CD4-positive, alpha-beta T cell treated with Interleukin-15 for 4 hours (primary cell): ENCODE measurements around the gene MAP6.
A peak's percentile ranks its signal among the peaks of the same experiment; 100 is the strongest.

Source experiments
- DNase-seq: peaks from one replicate; pipeline ENCODE4 v3.0.0-alpha.2; 2020; ENCODE audit warnings: low spot score

Gene MAP6

DNA sequence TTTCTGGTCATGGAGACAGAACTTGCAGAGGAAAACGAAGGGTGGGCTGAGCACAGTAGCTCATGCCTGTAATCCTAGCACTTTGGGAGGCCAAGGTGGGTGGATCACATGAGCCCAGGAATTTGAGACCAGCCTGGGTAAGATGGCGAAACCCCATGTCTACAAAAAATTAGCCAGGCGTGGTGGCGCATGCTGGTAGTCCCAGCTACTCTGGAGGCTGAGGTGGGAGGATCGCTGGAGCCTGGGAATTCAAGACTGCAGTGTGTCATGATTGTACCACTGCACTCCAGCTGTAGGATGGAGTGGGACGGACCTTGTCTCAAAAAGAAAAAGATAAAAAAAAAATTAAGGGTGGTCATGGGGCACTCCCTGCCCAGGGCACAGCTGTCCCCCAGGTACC, 100.9 kb downstream of the MAP6 start:
- DNase-seq = no peak

DNA sequence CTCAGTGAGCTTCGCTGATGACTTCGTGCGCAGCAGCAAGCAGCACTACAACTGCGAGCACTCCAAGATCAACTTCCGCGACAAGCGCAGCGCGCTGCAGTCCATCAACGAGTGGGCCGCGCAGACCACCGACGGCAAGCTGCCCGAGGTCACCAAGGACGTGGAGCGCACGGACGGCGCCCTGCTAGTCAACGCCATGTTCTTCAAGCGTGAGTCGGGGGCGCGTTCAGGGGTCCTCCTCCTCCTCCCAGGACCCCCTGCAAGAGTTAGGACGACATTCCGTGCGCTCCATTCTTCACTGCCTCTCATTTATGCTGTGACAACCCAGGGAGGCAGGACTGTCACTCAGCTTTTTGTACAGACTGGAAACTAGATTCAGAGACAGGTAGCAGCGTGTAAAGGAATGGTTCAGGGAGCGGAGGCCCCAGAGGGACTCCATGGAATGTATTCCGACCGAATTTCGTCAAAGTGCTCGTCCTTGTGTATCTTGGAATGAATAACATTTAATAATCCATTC, 102.0 kb downstream of the MAP6 start:
- no peak for DNase-seq

GRCh38 chr11:75565916-75566762, 102.7 kb downstream of the MAP6 start:
- no peak for DNase-seq

GRCh38 chr11:75565221-75565814, 103.5 kb downstream of the MAP6 start:
- DNase-seq = no peak

- no peak for DNase-seq
Measured at GRCh38 chr11:75563978-75564552, 104.8 kb downstream of the MAP6 start.

DNA sequence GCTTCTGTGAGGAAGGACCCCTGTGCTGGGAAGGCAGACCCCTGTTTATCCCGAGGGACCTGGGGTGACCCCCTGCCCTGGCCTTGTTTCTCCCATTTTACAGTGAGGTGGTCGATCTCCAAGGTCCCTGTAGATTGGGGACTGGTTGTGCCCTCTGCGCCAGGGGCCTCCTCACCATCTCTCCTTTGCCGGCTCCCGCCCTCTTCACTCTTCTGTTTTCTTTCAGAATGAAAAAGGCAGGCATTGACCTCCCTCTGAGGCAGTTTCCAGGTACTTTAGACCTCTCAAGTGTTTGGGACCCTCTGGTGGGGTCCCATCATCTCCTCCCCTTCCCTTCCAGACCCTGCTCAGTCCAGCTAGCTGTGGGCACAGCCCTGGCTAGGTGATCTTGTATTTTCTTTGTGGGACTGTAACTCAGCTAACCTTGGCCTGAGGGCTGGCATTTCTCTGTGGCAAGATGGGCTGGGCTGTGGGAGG, 105.3 kb downstream of the MAP6 start:
- DNase-seq = no peak

DNA sequence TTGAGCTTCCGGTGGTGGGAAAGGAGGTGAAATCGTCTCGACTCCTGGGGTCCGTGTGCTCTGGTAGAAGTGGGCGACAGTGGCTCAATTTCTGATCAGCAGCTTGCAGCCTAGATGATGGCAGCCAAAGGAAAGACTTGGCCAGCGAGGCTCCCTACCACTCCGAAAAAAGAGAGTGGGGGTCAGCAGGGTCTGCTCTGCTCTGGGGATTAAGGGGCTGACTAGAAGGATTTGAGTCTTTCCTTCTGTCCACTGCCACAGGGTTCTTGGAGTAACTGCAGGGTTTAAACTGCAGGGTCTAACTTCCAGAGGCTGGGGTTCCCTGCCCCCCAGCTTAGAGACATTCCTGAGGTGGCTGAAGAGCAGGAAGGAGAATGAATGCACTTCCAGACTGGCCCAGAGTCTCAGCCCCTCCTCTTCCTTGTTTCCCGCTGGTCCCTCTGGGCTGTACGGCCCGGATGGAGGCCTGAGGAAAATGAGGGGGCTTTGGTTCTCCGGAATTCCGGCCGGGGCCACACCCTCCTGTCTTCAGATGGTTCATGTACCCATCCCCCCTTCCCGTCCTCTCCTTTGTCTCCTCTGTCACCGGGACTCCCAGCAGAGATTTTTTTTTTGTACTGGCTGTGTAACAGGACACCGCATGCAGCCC, 105.9 kb downstream of the MAP6 start:
- DNase-seq = no peak

DNA sequence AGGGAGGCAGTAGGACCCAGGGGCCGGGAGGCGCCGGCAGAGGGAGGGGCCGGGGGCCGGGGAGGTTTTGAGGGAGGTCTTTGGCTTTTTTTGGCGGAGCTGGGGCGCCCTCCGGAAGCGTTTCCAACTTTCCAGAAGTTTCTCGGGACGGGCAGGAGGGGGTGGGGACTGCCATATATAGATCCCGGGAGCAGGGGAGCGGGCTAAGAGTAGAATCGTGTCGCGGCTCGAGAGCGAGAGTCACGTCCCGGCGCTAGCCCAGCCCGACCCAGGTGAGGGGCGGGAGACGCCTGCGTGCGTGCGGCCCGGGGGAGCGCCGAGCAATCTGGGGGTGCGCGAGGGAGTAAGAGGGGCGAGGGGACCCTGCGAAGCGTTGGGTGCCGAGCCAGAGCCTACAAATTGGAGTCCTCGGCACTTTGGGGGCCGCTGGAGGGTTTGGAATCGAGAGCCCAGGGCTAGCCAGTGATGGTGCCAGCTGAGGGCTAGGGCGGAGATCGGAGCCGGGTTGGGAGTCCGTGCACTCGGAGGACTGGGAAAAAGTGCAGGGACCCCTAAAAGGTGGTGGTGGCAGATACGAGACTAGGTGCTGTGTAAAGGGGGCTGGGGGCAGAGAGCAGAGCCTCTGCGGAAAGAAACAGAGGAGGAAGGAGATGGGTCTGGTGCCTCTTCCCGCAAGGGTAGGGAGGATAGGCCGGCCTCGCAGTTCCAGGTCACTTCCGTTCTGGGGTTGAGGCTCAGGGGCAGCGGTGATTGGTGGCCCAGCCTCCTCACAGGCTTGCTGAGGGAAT, 106.6 kb downstream of the MAP6 start, which contains the start of gene SERPINH1:
SERPINH1 (plus strand) TSS at position 206 of the 788 bp plus-strand sequence. CDS start 4,097 bp downstream, outside the sequence.
- DNase-seq = peak; percentile 59

GRCh38 chr11:75561426-75562047, 107.3 kb downstream of the MAP6 start:
- DNase-seq = no peak

- DNase-seq = no peak
Measured at GRCh38 chr11:75560644-75561043, 108.2 kb downstream of the MAP6 start.

GRCh38 chr11:75558939-75559843, 109.6 kb downstream of the MAP6 start:
- no peak for DNase-seq

DNA sequence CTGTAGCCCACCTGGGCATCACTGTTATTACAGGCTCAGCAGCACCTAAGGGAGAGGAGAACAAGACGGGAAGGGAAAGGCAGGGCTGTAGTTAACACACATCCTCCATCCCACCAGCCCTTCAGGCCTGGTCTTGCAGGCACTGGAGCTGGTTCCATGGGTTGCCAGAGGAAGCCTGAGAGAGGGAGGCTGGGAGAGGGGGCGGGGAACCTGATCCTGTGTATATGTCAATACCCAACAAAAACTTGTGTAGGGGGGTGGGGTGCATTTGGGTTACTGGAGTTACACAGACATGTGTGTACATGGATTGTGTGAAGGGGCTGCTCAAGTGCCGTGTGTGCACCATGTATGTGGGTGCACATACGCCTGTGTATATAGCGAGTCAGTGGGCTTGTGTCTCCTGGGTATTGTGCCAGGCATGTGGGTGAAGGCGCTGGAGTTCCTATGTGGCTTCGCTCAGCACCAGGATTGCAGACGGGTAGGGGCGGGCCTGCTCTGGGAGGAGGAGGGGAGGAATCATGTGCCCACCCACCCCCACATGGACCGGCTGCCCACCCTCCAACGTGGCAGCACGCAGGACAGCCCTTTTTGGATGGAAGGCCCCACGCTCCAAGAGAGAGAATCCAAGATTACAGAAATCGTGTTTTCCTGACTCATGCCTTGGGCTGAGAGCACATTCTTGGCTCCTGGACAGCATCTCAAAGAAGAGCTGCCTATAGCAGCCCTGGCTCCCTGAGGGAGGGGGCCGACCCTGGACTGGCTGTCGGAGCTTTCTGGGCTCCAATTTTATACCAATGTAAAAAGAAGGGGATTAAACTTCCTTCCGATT, 111.0 kb downstream of the MAP6 start:
- no peak for DNase-seq

- no peak for DNase-seq
Measured at GRCh38 chr11:75556275-75556674, 112.6 kb downstream of the MAP6 start.

DNA sequence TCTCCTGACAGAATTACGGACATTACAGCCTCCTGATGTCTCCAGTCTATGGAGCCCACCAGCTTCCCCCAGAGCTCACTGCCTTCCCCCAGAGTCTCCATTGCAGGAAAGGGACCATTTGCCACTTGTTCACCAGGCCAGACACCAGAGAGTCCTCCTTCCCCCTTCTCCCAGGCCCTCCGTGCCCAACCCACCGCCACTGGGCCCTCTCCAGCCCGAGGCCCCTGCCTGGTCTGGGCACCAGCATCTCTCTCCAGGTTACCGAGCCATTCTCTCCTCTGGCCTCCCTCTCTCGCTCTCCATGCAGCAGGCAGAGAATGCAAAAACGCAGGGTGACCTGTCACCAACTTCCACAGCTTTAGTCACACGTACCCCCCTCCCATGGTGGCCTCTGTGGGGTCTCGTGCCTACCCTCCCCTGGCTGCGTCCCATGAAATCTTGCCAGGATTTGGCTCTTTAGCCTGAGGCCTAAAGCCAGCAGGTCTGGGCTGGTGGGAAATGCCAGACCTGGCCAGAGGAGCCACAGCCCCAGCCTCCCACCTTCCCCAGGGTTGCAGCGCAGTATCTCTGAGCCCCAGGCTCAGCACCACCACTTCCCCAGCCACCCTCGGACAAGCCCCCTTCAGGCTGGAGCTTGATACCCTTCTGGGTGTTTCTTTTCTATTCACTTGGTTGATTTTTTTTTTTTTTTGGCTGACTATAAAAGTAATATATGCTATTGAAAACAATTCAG, 113.6 kb downstream of the MAP6 start:
- no peak for DNase-seq

GRCh38 chr11:75554258-75555022, 114.4 kb downstream of the MAP6 start:
- no peak for DNase-seq

GRCh38 chr11:75553889-75554257, 115.0 kb downstream of the MAP6 start:
- DNase-seq = no peak

DNA sequence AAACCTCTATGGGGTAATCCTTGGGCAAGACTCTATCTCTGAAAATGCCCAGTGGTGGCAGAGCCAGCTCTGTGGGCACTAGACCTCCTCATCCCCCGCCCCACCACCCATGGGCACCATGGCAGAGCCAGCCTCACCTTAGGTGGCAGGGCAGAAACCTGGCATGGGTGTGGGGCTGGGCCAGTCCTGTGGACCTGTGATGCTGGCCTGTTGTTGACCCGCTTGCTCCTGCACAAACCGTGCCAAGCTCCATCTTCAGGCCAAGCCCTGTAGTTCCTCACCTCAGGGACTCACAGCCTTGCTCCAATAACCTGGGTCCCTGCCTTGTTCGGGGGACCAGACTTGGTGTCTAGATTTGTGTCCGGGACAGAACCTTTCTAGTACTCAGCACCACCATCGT, 115.7 kb downstream of the MAP6 start:
- no peak for DNase-seq
